Stimulated activated CD8-positive, alpha-beta memory T cell treated with anti-CD3 and anti-CD28 coated beads, Interleukin-2, amount 100 ng/mL, for 1 hour (primary cell): ENCODE measurements around the gene CCDC85A.

Experiments used
- DNase-seq, 2 donors: peaks; one replicate each; pipeline ENCODE4 v3.0.0-alpha.2; 2020; ENCODE audit warnings: low read depth in 2 of 2

Gene CCDC85A

GRCh38 chr2:56297671-56298070, 113.9 kb downstream of the CCDC85A start:
- no peak for DNase-seq

- no peak for DNase-seq
Observed at GRCh38 chr2:56299171-56299691, 115.4 kb downstream of the CCDC85A start.

- DNase-seq = no peak
Observed at GRCh38 chr2:56309626-56310170, 125.9 kb downstream of the CCDC85A start.

- no peak for DNase-seq
Observed at GRCh38 chr2:56313500-56313921, 129.7 kb downstream of the CCDC85A start.

GRCh38 chr2:56314371-56314770, 130.6 kb downstream of the CCDC85A start:
- DNase-seq = no peak

- no peak for DNase-seq
Observed at GRCh38 chr2:56314796-56315195, 131.0 kb downstream of the CCDC85A start.

GRCh38 chr2:56315376-56315775, 131.6 kb downstream of the CCDC85A start:
- no peak for DNase-seq

- no peak for DNase-seq
Observed at GRCh38 chr2:56316011-56316410, 132.2 kb downstream of the CCDC85A start.

- DNase-seq = no peak
Observed at GRCh38 chr2:56318147-56318546, 134.4 kb downstream of the CCDC85A start.

- no peak for DNase-seq
Observed at GRCh38 chr2:56325661-56326345, 142.0 kb downstream of the CCDC85A start.

- no peak for DNase-seq
Observed at GRCh38 chr2:56326346-56326741, 142.6 kb downstream of the CCDC85A start.

GRCh38 chr2:56331810-56332209, 148.0 kb downstream of the CCDC85A start:
- no peak for DNase-seq

GRCh38 chr2:56333812-56334485, 150.2 kb downstream of the CCDC85A start:
- DNase-seq = no peak

GRCh38 chr2:56334622-56335021, 150.8 kb downstream of the CCDC85A start:
- DNase-seq = no peak

- no peak for DNase-seq
Observed at GRCh38 chr2:56335101-56335500, 151.3 kb downstream of the CCDC85A start.

- no peak for DNase-seq
Observed at GRCh38 chr2:56337342-56337741, 153.6 kb downstream of the CCDC85A start.

- DNase-seq = no peak
Observed at GRCh38 chr2:56338232-56338631, 154.4 kb downstream of the CCDC85A start.

- no peak for DNase-seq
Observed at GRCh38 chr2:56344771-56345170, 161.0 kb downstream of the CCDC85A start.

- DNase-seq = no peak
Observed at GRCh38 chr2:56347881-56348280, 164.1 kb downstream of the CCDC85A start.

- DNase-seq = no peak
Observed at GRCh38 chr2:56348392-56349210, 164.8 kb downstream of the CCDC85A start.

- DNase-seq = no peak
Observed at GRCh38 chr2:56357655-56358295, 174.0 kb downstream of the CCDC85A start.

GRCh38 chr2:56361844-56362243, 178.1 kb downstream of the CCDC85A start:
- DNase-seq = no peak
